ENCODE measurements around the gene AHRR. TPM values are rescaled to one million over a fixed set of nuclear protein-coding genes. Genes with fewer than 3 reads are reported as not detected.

Gene AHRR
- total RNA-seq, 1 donor from 2014 or later = 0.53 TPM

- FAIRE-seq (no peak), DNase-seq (ENCODE audit: low read depth) (no peak)
- Histone ChIP-seq H3K36me3 (ENCODE audit: control insufficient read depth, insufficient read depth, low read length) (peaks cover 21% of the 10 kb centered on the region), H3K27me3 (ENCODE audit: control insufficient read depth, insufficient read depth, low read length) (no peaks in the 10 kb centered on the region), H3K4me3 (ENCODE audit: low read depth, low read length) (no peak overlapping the region)
- TF ChIP-seq CTCF (IDR thresholded peaks at IDR 0.05; ENCODE audit: insufficient read depth, low read length, severe bottlenecking) = no peak
Observed at GRCh38 chr5:457195-457961, 135.9 kb downstream of the AHRR start.

GRCh38 chr5:458547-459353 lies 137.2 kb downstream of the AHRR start:
- TF ChIP-seq CTCF (IDR thresholded peaks at IDR 0.05; ENCODE audit: insufficient read depth, low read length, severe bottlenecking) = no peak
- H3K36me3 ChIP-seq (ENCODE audit: control insufficient read depth, insufficient read depth, low read length) = peaks cover 21% of the 10 kb centered on the region
- no peak for FAIRE-seq
- no peaks in the 10 kb centered on the region for H3K27me3 ChIP-seq (ENCODE audit: control insufficient read depth, insufficient read depth, low read length)
- DNase-seq (ENCODE audit: low read depth) = peak; percentile 93
- no peak overlapping the region for H3K4me3 ChIP-seq (ENCODE audit: low read depth, low read length)

- DNase-seq (ENCODE audit: low read depth) (no peak), FAIRE-seq (peak; percentile 28)
- peaks cover 21% of the 10 kb centered on the region for H3K36me3 ChIP-seq (ENCODE audit: control insufficient read depth, insufficient read depth, low read length)
- no peak for TF ChIP-seq CTCF (IDR thresholded peaks at IDR 0.05; ENCODE audit: insufficient read depth, low read length, severe bottlenecking)
- H3K27me3 ChIP-seq (ENCODE audit: control insufficient read depth, insufficient read depth, low read length) = no peaks in the 10 kb centered on the region
- no peak overlapping the region for H3K4me3 ChIP-seq (ENCODE audit: low read depth, low read length)
Observed at GRCh38 chr5:459562-460272, 138.2 kb downstream of the AHRR start.

- H3K27me3 ChIP-seq (ENCODE audit: control insufficient read depth, insufficient read depth, low read length) = no peaks in the 10 kb centered on the region
- DNase-seq (ENCODE audit: low read depth) = no peak
- no peak overlapping the region for H3K4me3 ChIP-seq (ENCODE audit: low read depth, low read length)
- TF ChIP-seq CTCF (IDR thresholded peaks at IDR 0.05; ENCODE audit: insufficient read depth, low read length, severe bottlenecking) = no peak
- no peak for FAIRE-seq
- peaks cover 18% of the 10 kb centered on the region for H3K36me3 ChIP-seq (ENCODE audit: control insufficient read depth, insufficient read depth, low read length)
Observed at GRCh38 chr5:460273-460625, 138.7 kb downstream of the AHRR start.

GRCh38 chr5:462051-462481 lies 140.6 kb downstream of the AHRR start:
- TF ChIP-seq CTCF (IDR thresholded peaks at IDR 0.05; ENCODE audit: insufficient read depth, low read length, severe bottlenecking) = no peak
- no peaks in the 10 kb centered on the region for H3K27me3 ChIP-seq (ENCODE audit: control insufficient read depth, insufficient read depth, low read length)
- peaks cover 18% of the 10 kb centered on the region for H3K36me3 ChIP-seq (ENCODE audit: control insufficient read depth, insufficient read depth, low read length)
- no peak overlapping the region for H3K4me3 ChIP-seq (ENCODE audit: low read depth, low read length)
- DNase-seq (ENCODE audit: low read depth) (no peak), FAIRE-seq (no peak)
